Spleen (tissue), 11 donors: ENCODE data around the gene ZNF816. TPM values are rescaled to one million over a fixed set of nuclear protein-coding genes. Genes with fewer than 3 reads are reported as not detected.
A peak's percentile ranks its signal among the peaks of the same experiment; 100 is the strongest.

Source experiments
- DNase-seq: peaks from one replicate; pipeline ENCODE4 v3.0.0-alpha.2; 2020
- H3K27ac ChIP-seq, 8 donors: fragments of 200-600 bp; sonication (generic) in 7 of 8; 1 replicate in 4 of 8; 2 replicates in 4 of 8; pipeline versions ENCODE4 v1.5.0 to v1.8.0; 2016 to 2021; ENCODE audit warnings: inconsistent platforms in 4 of 8, mild to moderate bottlenecking in 4 of 8, moderate library complexity in 1 of 8
- H3K27me3 ChIP-seq, 7 donors: fragments of 200-600 bp; sonication (generic) in 6 of 7; replicated peaks in 1 of 7; 1 replicate in 4 of 7; 2 replicates in 3 of 7; pipeline versions ENCODE4 v1.5.0 to v1.8.0; 2016 to 2021; ENCODE audit warnings: inconsistent platforms in 3 of 7, mild to moderate bottlenecking in 1 of 7
- H3K36me3 ChIP-seq, 6 donors: fragments of 200-600 bp; sonication (generic) in 5 of 6; 1 replicate in 4 of 6; 2 replicates in 2 of 6; pipeline versions ENCODE4 v1.5.0 to v1.8.0; 2016 to 2021; ENCODE audit warnings: inconsistent platforms in 2 of 6
- H3K4me1 ChIP-seq, 6 donors: fragments of 200-600 bp; sonication (generic) in 5 of 6; 1 replicate in 3 of 6; 2 replicates in 3 of 6; pipeline versions ENCODE4 v1.5.0 to v1.8.0; 2016 to 2021; ENCODE audit warnings: inconsistent platforms in 3 of 6
- H3K4me3 ChIP-seq, 8 donors: fragments of 200-600 bp; sonication (generic) in 7 of 8; 1 replicate in 4 of 8; 2 replicates in 4 of 8; pipeline versions ENCODE4 v1.5.0 to v1.8.0; 2016 to 2021; ENCODE audit warnings: inconsistent platforms in 4 of 8, mild to moderate bottlenecking in 4 of 8, moderate library complexity in 2 of 8
- H3K9me3 ChIP-seq, 8 donors: fragments of 200-600 bp; sonication (generic) in 7 of 8; 1 replicate in 4 of 8; 2 replicates in 4 of 8; pipeline versions ENCODE4 v1.5.0 to v1.8.0; 2016 to 2021; ENCODE audit warnings: inconsistent platforms in 4 of 8
- CTCF ChIP-seq, 11 experiments: fragments of 200-600 bp in 7 of 11; fragments of 450-650 bp in 4 of 11; sonication (generic) in 4 of 11; IDR thresholded peaks in 8 of 11; conservative IDR thresholded peaks in 3 of 11; 1 replicate in 7 of 11; 2 replicates in 4 of 11; pipeline versions ENCODE4 v1.4.0 to v1.8.0; 2016 to 2021; ENCODE audit warnings: antibody characterized with exemption in 11 of 11, inconsistent platforms in 4 of 11, mild to moderate bottlenecking in 1 of 11
- POLR2A ChIP-seq, 3 donors: fragments of 450-650 bp; IDR thresholded peaks; one replicate each; pipeline ENCODE4 v1.5.1; 2017; ENCODE audit warnings: antibody characterized with exemption in 3 of 3, mild to moderate bottlenecking in 1 of 3
- POLR2AphosphoS5 ChIP-seq, 3 donors: sonication (generic); formaldehyde crosslinking; IDR thresholded peaks; one replicate each; pipeline ENCODE4 v1.5.1; 2017; ENCODE audit warnings: antibody characterized with exemption in 3 of 3
- WGBS, 5 donors: extraction: QIAGEN DNeasy Blood & Tissue Kit in 3 of 5; methylation state at CpG; one replicate each; pipeline versions ENCODE4 v1.1.5 to v1.1.7; 2013 to 2018; 5-methylcytosine and 5-hydroxymethylcytosine counted together
- intact Hi-C: fragments of 100-400 bp; cut with DNase I; formaldehyde crosslinking; loops from one replicate; pipeline ENCODE4 v1.15.0; 2023; ENCODE audit warnings: low total_unique reads
- polyA plus RNA-seq, 3 donors: library from polyadenylated mRNA; stranded (reverse); fragments of 200-250 nt; gene quantifications; one replicate each; pipeline ENCODE4 v1.2.1, GENCODE V29; 2013
- total RNA-seq, 7 donors: library from RNA; depleted of rRNA in 3 of 7; stranded (reverse); fragments of >200 nt in 3 of 7; fragmentation: NEBNext Ultra II Directional in 4 of 7; extraction: Animal tissue kit (Norgen Biotek cat#: 25700) in 4 of 7; gene quantifications; one replicate each; pipeline versions ENCODE4 v1.1.0 to v1.2.1, GENCODE V29; 2016 to 2021
- donor health status: healthy with polysubstance abuse.
- donor health status: DM: no; HTN: no; CAD: no; lungs with moderate emphysema.
- donor health status: DM: no; HTN: no; CAD: no.
- donor health status: Bipolar disorder and iron deficiency.
- donor health status: healthy.
- donor health status: DM: no; HTN: no; CAD: no.
- donor health status: DM: yes; HTN: yes; CAD: no.

Gene ZNF816
- total and polyA plus RNA-seq, 10 donors, result 4.1 to 16.1 (median 9.8) TPM

GRCh38 chr19:53002479-53002878, 39.8 kb upstream of the ZNF816 start:
- TF ChIP-seq POLR2A (IDR thresholded peaks at IDR 0.05) (no peak), POLR2AphosphoS5 (IDR thresholded peaks at IDR 0.05) (no peak), CTCF (IDR thresholded peaks at IDR 0.05 in 8 of 11, conservative IDR thresholded peaks at IDR 0.05 in 3 of 11) (no peak)
- H3K27me3 ChIP-seq, result peaks cover 0 to 6% (median 0%) of the 10 kb centered on the region in 7 donors
- no peaks in the 10 kb centered on the region for H3K4me1 ChIP-seq
- DNase-seq, result no peak
- no peaks in the 10 kb centered on the region for H3K36me3 ChIP-seq
- intact Hi-C loops, result no loop called here
- peaks cover 0 to 78% (median 12%) of the 10 kb centered on the region in 8 donors for H3K9me3 ChIP-seq
- WGBS, 5 donors, result 42 to 71% (median 57%) methylated on average over 2 of the region's 2 CpGs
- H3K4me3 ChIP-seq, result no peak overlapping the region
- no peak overlapping the region for H3K27ac ChIP-seq

- 83 to 89% (median 83%) methylated on average over 9 of the region's 9 CpGs for WGBS, 5 donors
- intact Hi-C loops, result no loop called here
Observed at GRCh38 chr19:52997975-52998374, 35.3 kb upstream of the ZNF816 start.

GRCh38 chr19:52995711-52996110, 33.0 kb upstream of the ZNF816 start:
- Histone ChIP-seq H3K4me3 (no peak overlapping the region), H3K27ac (no peak overlapping the region), H3K9me3 (peaks cover 0 to 80% (median 18%) of the 10 kb centered on the region in 8 donors), H3K36me3 (no peaks in the 10 kb centered on the region), H3K27me3 (peaks cover 0 to 17% (median 0%) of the 10 kb centered on the region in 7 donors), H3K4me1 (peaks cover 3 to 30% (median 14%) of the 10 kb centered on the region in 6 donors)
- 84 to 93% (median 91%) methylated on average over 7 of the region's 7 CpGs for WGBS, 5 donors
- no peak for TF ChIP-seq POLR2AphosphoS5 (IDR thresholded peaks at IDR 0.05)
- TF ChIP-seq POLR2A (IDR thresholded peaks at IDR 0.05), result no peak
- TF ChIP-seq CTCF (IDR thresholded peaks at IDR 0.05 in 8 of 11, conservative IDR thresholded peaks at IDR 0.05 in 3 of 11), result no peak
- intact Hi-C loops, result no loop called here
- no peak for DNase-seq

More at GRCh38 chr19:52997975-52998374, 35.3 kb upstream of the ZNF816 start:
- Histone ChIP-seq H3K36me3 (no peaks in the 10 kb centered on the region), H3K27me3 (peaks cover 0 to 10% (median 0%) of the 10 kb centered on the region in 7 donors), H3K27ac (no peak overlapping the region), H3K9me3 (peaks cover 0 to 83% (median 18%) of the 10 kb centered on the region in 8 donors), H3K4me3 (no peak overlapping the region), H3K4me1 (peaks cover 0 to 10% (median 6%) of the 10 kb centered on the region in 6 donors)
- no peak for DNase-seq
- TF ChIP-seq CTCF (IDR thresholded peaks at IDR 0.05 in 8 of 11, conservative IDR thresholded peaks at IDR 0.05 in 3 of 11), result no peak
- no peak for TF ChIP-seq POLR2A (IDR thresholded peaks at IDR 0.05)
- no peak for TF ChIP-seq POLR2AphosphoS5 (IDR thresholded peaks at IDR 0.05)

GRCh38 chr19:52993342-52994178, 30.9 kb upstream of the ZNF816 start:
- peaks cover 0 to 14% (median 0%) of the 10 kb centered on the region in 6 donors for H3K36me3 ChIP-seq
- peak overlapping the region in 7 of 8 donors; percentile 32 to 72 (median 59) for H3K27ac ChIP-seq
- H3K4me1 ChIP-seq, result peaks cover 3 to 30% (median 14%) of the 10 kb centered on the region in 6 donors
- H3K27me3 ChIP-seq, result peaks cover 0 to 17% (median 0%) of the 10 kb centered on the region in 7 donors
- TF ChIP-seq CTCF (IDR thresholded peaks at IDR 0.05 in 8 of 11, conservative IDR thresholded peaks at IDR 0.05 in 3 of 11) (peak in 8 of 11 experiments; percentile 63 to 89 (median 82)), POLR2A (IDR thresholded peaks at IDR 0.05) (no peak), POLR2AphosphoS5 (IDR thresholded peaks at IDR 0.05) (peak in 2 of 3 donors; percentile 12 to 56)
- peaks cover 0 to 82% (median 15%) of the 10 kb centered on the region in 8 donors for H3K9me3 ChIP-seq
- peak; percentile 88 for DNase-seq
- H3K4me3 ChIP-seq, result peak overlapping the region; percentile 34 to 72 (median 44)
- intact Hi-C loops, result no loop called here
- WGBS, 5 donors, result 1 to 4% (median 2%) methylated on average over 33 to 50 of the region's 50 CpGs
